Measurements from ENCODE around the gene STYXL1.

STYXL1 gene

GRCh38 chr7:75948179-75948578 is 99.6 kb downstream of the STYXL1 start:
- no peak for DNase-seq

Data from NCI-H1092 (cell line).